SHP77 treated with DMSO at 0.1 percent for 48 hours (cell line): ENCODE measurements around the gene SH3BGRL3.
"Not testable (repeated sequence)": the region's sequence is repeated elsewhere in the genome, so short reads cannot be mapped to it uniquely, and the experiment has no call there.

Experiments used
- DNase-seq: peaks from one replicate; lab custom pipeline; 2025; lab: John Stamatoyannopoulos, UW

The SH3BGRL3 gene

DNA sequence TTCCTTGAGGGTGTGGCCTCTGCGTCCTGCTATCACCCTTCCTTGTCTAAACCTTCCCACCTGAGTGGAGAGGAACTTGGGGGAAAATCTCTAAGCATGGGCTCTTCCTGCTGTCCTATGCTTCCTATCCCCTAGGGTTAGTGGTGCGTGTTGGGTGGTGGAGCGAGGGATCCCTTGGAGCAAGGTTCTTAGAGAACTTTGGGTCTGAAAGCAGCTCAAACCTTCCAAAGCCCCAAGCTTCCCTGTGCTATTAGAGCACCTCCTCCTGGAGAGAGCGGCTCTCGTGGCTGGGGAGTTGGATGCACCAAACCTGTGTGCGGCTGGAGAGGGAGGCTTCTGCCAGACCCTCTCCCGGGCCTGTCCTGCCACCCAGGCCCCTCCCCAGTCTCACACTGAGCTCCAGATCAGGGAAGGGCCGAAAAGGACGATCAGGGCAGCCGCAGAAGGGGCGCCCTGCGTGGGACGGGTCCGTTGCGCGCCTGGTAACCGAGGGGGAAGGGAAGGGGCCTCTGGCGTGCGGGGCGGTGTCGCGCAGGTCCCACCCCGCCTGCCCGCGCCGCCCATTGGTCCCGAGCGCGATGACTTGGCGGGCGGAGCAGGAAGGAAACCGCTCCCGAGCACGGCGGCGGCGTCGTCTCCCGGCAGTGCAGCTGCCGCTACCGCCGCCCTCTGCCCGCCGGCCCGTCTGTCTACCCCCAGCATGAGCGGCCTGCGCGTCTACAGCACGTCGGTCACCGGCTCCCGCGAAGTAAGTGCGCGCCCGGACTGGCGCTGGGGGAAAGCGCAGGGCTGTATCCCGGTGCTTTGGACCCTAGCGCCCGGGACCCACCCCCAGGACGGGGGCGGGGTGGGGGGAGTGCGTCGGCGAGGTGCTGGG lies at the start of gene SH3BGRL3:
SH3BGRL3 (plus strand) TSS at position 631 of the 877 bp plus-strand sequence; CDS start at position 701, 70 bp downstream.
- peak; percentile 43 for DNase-seq

DNA sequence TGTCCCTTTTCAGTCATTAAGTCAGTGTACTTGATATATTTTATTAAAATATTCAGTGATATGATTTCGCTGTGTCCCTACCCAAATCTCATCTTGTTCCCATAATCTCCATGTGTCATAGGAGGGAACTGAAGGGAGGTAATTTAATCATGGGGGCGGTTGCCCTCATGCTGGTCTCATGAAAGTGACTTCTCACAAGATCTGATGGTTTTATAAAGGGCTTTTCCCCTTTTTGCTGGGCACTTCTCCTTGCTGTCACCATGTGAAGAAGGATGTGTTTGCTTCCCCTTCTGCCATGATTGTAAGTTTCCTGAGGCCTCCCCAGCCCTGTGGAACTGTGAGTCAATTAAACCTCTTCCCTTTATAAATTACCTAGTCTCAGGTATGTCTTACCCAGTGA lies 49.2 kb upstream of the SH3BGRL3 start:
- DNase-seq = not testable (repeated sequence)

DNA sequence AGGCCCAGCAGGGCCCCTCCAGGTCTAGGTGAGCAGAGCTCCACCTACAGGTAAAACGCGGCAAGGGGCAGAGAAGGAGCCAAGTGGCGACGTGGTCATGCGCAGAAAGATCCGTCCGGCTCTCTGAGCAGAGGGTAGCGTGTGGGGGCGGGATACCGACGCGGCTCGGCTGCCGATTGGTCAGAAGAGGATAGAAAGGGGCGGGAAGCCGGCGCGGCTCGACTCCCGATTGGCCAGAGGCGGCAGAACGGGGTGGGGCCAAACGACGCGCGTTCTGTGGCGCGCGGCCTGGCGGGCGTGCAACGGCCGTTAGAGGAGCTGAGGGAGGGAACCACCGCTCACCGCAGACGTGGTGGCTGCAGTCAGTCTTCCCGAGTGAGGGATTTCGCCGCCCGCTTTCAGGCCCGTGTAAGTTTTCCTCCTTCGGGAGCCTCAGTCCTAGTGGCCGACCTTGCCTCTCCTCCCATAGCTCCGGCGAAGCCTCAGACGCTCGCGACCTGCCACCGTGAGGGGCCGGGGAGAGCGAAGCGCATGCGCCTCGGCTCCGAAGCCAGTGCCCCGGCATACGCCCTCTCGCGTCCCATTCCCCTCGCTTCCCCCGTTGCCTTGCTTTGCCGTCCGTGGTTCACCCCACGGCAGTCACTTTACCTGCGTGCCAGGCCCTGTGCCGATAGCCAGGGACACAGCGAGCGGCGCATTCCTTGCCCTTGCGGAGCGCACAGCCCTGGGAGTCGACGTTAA lies 45.8 kb upstream of the SH3BGRL3 start, which contains the start of gene CEP85:
CEP85 (plus strand) TSS at position 298 of the 741 bp plus-strand sequence. CDS start 5,584 bp downstream, outside the sequence.
- peak; percentile 92 for DNase-seq

DNA sequence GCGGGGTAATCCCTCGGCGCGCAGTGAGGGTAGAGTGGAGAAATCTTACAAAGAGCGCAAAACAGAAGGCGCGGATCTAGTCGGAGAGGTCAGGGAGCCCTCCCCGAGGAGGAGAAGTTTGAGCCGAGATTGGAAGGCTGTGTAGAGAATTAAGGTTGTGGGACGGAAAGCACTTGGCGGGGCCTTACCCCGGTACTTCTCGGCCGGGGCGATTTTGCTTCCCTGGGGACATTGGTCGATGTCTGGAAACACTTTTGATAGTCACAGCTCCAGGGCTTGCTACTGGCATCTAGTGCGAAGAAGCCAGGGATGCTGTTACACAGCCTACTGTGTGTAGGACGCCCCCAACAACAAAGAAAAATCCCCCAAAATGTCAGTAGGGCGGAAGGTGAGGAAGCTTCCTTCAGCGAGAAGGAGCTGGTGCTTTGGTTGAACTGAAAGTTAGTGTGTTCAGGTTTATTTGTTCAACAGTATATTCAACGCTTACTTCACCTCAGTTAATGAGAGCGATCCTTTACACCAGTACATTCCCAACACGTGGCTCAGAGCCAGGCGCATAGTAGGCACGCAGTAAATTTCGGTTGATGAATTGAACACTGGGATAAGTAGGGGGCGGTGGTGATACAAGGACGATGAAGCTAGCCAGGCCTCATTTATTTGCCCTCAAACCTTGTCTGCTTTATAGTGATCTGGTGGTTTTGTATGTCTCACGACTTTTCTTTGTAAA lies 45.1 kb upstream of the SH3BGRL3 start:
- DNase-seq = peak; percentile 34

DNA sequence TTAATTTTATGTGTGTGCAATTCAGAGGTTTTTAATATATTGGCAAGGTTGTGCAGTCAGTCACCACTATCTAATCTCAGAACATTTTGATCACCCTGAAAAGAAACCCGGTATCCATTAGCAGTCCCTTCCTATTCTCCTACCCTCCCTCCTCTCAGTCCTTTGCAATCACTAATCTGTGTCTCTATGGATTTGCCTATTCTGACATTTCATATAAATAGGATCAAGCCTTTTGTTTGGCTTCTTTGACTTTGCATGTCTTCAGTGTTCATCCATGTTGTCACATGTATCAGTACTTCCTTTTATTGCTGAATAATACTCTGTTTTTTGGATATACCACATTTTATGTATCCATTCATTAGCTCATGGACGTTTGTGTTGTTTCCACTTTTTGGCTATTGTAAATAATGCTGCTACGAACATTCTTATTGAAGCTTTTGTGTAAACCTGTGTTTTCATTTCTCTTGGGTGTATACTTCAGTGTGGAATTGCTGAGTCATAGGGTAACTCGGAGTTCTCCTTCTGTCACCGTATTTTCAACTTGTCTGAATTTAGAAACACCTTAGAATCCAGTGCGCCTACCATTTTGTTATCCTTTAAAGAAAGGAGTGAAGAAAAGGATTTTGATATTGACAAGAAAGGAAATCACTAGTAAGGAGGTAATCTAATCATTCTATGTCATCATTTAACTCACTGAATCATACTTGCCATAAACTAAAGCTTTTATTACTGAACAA lies 42.5 kb upstream of the SH3BGRL3 start:
- DNase-seq = no peak

DNA sequence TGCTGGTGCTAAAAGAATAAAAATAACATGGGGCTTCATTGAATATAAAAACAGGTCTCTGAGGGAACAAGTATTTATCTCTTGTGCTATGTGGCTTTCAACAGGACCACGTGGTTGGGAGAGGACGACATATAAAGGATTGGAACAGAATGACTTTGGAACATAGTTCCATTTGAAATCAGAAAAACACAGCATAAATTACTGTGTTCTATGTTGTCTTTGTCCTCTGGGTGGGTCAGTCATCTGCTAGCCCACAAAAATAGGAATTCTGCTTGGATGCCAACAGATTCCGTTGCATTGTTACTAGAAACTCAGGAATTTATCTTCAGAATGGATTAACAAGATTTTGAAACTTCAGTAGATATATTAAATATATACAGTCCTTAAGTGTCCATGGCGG lies 40.0 kb upstream of the SH3BGRL3 start:
- no peak for DNase-seq

DNA sequence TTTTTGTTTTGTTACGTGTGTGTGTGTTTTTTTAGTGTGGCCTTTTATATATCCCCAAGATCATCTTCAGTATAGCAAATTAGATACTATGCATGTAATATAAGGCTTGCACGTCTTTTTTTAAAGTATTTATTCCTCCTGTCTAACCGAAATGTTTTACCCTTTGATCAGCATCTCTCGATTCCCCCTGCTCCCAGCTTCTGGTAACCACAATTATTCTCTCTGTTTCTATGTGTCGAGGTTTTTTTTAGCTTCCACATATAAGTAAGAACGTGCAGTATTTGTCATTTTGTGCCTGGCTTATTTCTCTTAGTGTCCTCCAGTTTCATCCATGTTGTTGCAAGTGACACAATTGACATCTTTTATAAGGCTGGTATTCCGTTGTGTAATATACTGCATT lies 27.2 kb upstream of the SH3BGRL3 start:
- no peak for DNase-seq

DNA sequence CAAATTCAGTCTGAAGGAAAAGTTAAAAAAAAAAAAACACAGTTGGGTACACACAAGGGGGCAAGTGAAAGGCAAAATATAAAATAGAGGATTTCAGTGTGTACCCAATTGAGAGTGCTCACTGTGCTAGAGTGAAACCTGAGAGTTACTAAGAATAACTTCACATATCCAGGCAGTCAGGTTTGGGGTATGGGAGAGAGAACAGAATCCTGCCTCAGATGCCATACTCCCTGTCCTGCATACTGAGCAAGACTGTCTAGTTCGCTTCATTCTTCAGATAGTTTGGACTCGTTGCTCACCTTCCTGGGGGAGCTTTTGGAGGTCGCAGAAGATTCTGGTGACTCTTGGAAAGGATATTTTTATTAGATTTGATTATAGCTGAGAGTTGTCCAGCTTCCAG lies 25.5 kb upstream of the SH3BGRL3 start:
- DNase-seq = no peak

DNA sequence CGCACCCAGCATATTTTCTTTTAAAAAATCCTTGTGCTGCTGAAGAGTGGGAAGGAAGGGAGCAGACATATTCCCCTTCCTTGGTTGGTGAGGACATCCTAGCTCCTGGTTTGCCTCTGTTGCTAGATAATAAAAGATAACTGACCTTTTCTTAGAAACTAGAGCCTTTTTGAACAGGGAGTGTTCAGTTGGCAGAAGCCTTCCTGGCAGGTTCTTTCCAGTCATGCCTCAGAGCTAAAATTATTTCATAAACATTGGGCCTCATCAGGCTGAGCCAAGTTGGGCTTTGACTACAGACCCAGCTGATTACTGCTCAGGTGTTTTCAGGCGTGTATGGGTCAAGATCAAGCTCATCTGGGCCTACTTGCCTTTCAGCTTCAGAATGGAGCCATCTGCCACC lies 22.7 kb upstream of the SH3BGRL3 start:
- no peak for DNase-seq

DNA sequence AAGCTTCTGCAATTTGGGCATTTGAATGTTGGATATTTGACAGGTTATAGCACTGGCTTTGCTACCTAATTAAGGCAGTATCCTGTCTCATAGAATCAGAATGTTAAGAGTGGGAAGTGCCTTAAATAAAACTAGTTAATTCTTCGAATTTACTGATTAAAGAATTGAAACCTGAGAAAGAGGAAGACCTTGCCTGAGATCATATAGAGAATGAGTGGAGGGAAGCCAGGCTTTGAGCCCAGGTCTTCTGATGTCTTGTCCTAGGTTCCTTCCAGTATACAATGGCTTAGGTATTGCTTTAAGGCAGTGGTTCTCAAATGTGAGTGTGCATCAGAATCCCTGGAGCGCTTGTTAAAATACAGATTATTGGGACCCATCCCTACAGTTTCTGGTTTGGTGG lies 20.9 kb upstream of the SH3BGRL3 start:
- DNase-seq = no peak

DNA sequence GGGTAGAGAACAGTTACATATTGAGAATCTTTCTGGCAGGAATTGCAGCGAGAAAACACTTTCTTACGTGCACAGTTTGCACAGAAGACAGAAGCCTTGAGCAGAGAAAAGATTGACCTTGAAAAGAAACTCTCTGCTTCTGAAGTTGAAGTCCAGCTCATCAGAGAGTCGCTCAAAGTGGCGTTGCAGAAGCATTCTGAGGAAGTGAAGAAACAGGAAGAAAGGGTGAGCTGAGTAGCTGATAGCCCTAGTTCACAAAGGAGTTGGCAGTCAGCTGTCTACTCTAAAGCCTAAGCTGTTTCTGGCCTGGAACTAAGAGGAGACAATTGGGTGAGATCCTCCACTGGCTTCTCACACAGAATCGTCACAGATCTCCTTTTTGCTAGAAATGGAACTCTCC lies 20.3 kb upstream of the SH3BGRL3 start:
- no peak for DNase-seq

DNA sequence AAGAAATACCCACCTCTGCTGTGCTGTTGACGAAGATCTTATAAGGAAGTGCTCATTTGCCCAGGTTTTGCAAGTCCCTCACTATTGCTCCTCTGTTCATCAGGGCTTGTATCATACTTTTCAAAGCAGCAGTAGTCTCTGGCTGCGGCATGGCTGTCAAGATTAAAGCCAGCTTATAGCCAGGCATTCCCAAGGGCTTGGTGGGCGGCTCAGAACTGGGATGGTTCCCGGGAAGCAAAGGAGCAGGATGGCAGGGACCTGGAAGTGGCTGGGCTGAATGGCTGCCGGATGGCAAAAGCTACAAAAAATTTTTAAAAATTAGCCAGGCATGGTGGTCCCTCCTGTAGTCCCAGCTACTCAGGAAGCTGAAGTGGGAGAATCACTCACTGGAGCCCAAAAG lies 16.7 kb upstream of the SH3BGRL3 start:
- no peak for DNase-seq

DNA sequence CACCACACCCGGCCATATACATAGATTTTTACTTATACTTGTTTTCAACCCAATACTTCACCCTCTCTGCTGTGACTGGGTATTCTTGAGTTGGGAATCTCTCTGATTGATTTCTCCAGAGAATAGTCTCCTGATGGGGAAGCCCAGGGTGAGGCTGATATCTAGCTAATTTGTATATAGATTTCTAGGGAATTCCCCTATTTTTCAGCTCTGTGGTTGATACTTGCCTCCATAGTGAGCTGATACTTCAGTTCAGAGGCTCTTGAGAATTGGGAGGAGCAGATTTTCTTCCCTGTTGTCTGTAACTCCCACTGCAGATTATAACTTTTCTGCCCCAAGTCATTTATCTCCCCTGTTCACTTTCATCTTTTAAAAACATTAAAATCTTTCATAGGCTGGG lies 14.5 kb upstream of the SH3BGRL3 start:
- DNase-seq = no peak

DNA sequence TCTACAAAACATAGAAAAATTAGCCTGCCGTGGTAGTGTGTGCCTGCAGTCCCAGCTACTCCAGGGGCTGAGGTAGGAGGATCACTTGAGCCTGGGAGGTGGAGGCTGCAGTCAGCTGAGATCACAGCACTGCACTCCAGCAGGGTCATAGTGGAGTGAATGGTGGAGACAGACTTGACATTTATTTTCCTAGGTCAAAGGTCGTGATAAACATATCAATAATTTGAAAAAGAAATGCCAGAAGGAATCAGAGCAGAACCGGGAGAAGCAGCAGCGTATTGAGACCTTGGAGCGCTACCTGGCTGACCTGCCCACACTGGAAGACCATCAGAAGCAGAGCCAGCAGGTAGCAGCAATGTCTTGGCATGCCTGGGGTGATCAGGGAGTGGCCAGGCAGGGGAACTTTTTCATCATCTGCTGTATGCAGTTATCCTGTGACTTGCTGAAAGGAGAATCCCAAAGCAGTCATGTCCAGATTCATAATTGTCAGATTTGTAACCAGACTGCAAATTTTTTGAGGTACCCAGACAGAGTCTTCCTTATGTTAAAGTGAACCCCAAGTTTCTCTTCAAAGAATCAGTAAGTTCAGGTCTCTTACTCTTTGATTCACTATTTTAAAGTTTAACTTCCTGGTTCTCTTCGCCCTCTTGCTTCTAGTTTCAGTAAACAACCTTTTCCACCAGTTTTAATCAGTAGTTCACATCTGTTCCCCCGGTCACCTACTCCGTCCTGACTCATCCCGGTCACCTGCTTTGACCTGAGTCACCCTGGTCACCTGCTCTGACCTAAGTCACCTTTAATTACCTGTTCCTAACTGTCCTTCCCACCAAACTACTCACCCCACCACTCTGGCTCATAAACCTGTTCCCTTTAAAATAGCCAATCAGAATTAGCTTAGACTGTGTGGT lies 11.3 kb upstream of the SH3BGRL3 start:
- no peak for DNase-seq

DNA sequence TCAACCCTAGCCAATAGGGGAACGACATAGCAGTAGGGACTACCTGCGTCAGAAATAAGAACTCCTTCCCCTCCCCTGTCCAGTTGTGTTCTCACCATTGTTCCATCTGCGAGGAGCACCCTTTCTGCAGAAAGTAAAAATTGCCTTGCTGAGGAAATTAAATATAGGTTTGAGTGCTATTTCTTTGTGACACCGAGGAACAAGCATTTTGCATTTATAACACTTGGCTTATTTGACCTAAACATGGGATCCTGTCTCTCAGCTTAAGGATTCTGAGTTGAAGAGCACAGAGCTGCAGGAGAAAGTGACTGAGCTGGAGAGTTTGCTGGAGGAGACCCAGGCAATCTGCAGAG lies 10.7 kb upstream of the SH3BGRL3 start:
- DNase-seq = no peak

DNA sequence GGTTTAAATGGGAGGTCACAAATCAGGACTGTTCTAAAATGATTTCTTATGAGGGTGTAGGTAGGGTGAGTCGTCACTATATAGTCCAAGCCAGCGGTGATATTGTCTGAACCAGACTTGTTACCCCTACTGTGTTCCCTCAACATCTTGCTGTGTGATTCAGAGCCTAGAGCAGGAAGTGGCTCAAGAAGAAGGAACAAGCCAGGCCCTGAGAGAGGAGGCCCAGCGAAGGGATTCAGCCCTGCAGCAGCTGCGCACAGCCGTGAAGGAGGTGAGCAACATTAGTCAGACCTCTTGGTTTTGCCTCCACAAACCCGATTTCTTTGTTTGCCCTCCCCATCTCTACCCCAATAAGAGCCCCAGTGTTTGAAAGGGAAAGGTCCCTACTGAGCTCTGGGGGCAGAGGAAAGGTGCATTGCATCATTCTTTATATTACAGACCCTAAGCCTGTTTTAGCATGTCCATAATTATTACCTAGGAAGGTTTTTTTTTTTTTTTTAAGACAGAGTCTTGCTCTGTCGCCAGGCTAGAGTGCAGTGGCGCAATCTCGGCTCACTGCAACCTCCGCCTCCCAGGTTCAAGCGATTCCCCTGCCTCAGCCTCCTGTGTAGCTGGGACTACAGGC lies 5.0 kb upstream of the SH3BGRL3 start:
- DNase-seq = no peak

DNA sequence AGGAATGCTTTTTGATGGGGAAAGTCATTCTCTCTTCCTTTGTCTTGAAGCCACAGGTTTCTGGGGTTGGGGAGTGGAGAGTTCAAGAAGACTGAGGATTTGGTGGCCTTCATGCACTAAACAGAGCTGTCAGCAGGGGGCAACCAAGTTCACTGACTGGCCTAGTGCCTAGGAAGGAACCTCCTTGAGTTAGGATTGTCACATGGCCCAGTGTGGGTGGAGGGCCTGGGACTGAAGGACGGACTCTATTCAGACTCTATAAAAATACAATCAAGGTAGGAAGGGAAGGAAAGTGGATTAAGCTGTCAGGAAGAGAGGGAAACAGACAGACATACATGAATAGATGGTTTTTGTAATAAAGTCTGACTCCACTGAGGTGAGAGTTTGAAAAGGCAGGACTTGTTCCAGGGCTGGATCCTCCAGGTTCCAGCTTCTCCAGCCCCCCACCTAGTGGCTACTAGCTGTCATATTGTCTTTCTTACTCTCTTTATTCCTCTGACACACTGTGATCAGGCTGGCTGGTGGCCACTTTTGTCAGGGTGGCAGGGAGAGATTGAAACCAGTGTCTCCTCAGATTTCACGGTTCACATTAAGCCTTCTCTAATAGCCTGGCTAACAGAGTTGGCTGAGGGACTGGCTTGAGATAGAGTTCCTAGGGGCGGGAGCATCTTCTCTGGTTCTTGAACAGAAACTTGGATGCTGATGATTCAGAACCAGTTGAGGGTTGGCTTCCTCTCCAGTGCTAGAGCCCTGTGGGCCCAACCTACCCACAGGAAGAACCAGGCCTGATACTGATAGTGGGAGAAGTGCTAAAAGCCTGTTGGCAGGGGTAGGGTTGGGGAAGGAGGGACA lies 4.1 kb upstream of the SH3BGRL3 start:
- no peak for DNase-seq

DNA sequence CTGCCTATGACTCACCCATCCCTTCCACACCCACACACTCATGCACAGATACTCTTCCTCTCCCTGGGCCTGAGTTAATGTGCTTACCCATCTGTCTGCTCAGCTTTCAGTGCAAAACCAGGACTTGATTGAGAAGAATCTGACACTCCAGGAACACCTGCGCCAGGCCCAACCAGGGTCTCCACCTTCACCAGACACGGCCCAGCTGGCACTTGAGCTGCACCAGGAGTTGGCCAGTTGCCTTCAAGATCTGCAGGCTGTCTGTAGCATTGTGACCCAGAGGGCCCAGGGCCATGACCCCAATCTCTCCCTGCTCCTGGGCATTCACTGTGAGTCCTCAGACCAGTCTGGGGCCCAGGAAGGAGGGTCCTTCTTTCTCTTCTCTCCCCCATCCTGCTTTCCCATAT lies 3.5 kb upstream of the SH3BGRL3 start:
- DNase-seq = no peak

DNA sequence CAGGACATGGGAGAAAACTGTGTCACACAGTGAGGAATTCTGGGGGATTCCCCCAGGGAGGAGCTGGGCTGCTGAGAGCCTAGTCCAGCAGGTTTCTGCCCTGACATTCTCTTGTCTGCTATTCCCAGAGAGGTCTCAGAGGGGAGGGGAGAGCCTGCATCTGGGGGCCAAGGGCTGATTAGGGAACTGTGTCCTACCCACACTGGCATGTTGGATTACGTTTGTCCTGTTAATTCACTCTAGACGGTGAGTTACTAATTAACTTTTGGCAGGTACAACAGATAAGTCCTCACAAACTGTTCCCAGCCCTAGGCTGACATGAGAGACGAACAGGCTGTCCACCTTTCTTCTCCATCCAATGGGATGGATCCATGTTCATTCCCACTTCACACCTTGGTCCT lies 2.6 kb upstream of the SH3BGRL3 start:
- DNase-seq = no peak
